NCI-H510A (cell line): ENCODE measurements around the gene FGF16.
"Not testable (repeated sequence)": the region's sequence is repeated elsewhere in the genome, so short reads cannot be mapped to it uniquely, and the experiment has no call there.

Experiments
- DNase-seq: peaks from one replicate; lab custom pipeline; 2025; lab: John Stamatoyannopoulos, UW

FGF16 gene

GRCh38 chrX:77447653-77448569, 722 bp downstream of the FGF16 start:
- DNase-seq = no peak

- DNase-seq = no peak
Observed at GRCh38 chrX:77450415-77450814, 3.2 kb downstream of the FGF16 start.

- no peak for DNase-seq
Observed at GRCh38 chrX:77450996-77451395, 3.8 kb downstream of the FGF16 start.

- no peak for DNase-seq
Observed at GRCh38 chrX:77453190-77453589, 6.0 kb downstream of the FGF16 start.

GRCh38 chrX:77455437-77455836, 8.2 kb downstream of the FGF16 start:
- DNase-seq = no peak

GRCh38 chrX:77484045-77484444, 36.9 kb downstream of the FGF16 start:
- DNase-seq = no peak

- DNase-seq = peak; percentile 37
Observed at GRCh38 chrX:77493677-77494553, 46.7 kb downstream of the FGF16 start.

- not testable (repeated sequence) for DNase-seq
Observed at GRCh38 chrX:77500164-77500563, 53.0 kb downstream of the FGF16 start.

- no peak for DNase-seq
Observed at GRCh38 chrX:77502951-77503525, 55.8 kb downstream of the FGF16 start.

GRCh38 chrX:77505227-77505626, 58.0 kb downstream of the FGF16 start:
- no peak for DNase-seq
